Mesenchymal stem cell (in vitro differentiated cells and primary cell): ENCODE measurements around the gene SEMA6C.

Experiments
- DNase-seq: peaks from one replicate; pipeline ENCODE4 v3.0.0-alpha.2; 2013
- H2AFZ ChIP-seq: one replicate; pipeline ENCODE4 v1.6.1; 2013; ENCODE audit warnings: low read depth, mild to moderate bottlenecking, control low read depth, inconsistent platforms, low read length, moderate library complexity
- H2AK5ac ChIP-seq: 2 replicates; pipeline ENCODE4 v1.6.1; 2013; ENCODE audit warnings: low read length, moderate library complexity, mild to moderate bottlenecking, inconsistent platforms; ENCODE audit not compliant: severe bottlenecking
- H2BK120ac ChIP-seq: one replicate; pipeline ENCODE4 v1.6.1; 2013; ENCODE audit warnings: low read depth, mild to moderate bottlenecking, inconsistent platforms, low read length, moderate library complexity
- H2BK12ac ChIP-seq, 2 experiments: one replicate each; pipeline ENCODE4 v1.6.1; 2013; ENCODE audit warnings: inconsistent platforms in 2 of 2, low read length in 2 of 2, mild to moderate bottlenecking in 2 of 2, moderate library complexity in 2 of 2, control low read depth in 1 of 2
- H2BK15ac ChIP-seq: one replicate; pipeline ENCODE4 v1.6.1; 2013; ENCODE audit warnings: mild to moderate bottlenecking, low read depth, inconsistent platforms; ENCODE audit not compliant: poor library complexity, severe bottlenecking
- H2BK5ac ChIP-seq: 2 replicates; pipeline ENCODE4 v1.6.1; 2013; ENCODE audit warnings: low read depth, mild to moderate bottlenecking, low read length, control low read depth, inconsistent platforms; ENCODE audit not compliant: poor library complexity, severe bottlenecking
- H3K14ac ChIP-seq, 2 experiments: one replicate each; pipeline ENCODE4 v1.6.1; 2013; ENCODE audit warnings: inconsistent platforms in 2 of 2, low read length in 2 of 2, control low read depth in 1 of 2, mild to moderate bottlenecking in 1 of 2, moderate library complexity in 1 of 2
- H3K18ac ChIP-seq, 2 experiments: one replicate each; pipeline ENCODE4 v1.6.1; 2013; ENCODE audit warnings: inconsistent platforms in 2 of 2, low read length in 2 of 2, control low read depth in 1 of 2, low read depth in 1 of 2, mild to moderate bottlenecking in 1 of 2
- H3K23ac ChIP-seq, 2 experiments: one replicate each; pipeline ENCODE4 v1.6.1; 2013; ENCODE audit warnings: inconsistent platforms in 2 of 2, low read length in 2 of 2, mild to moderate bottlenecking in 2 of 2, moderate library complexity in 2 of 2, control low read depth in 1 of 2
- H3K27ac ChIP-seq: 2 replicates; pipeline ENCODE4 v1.5.1; 2013; ENCODE audit warnings: mild to moderate bottlenecking, moderate library complexity, low read length, control low read depth, inconsistent platforms; ENCODE audit not compliant: poor library complexity, severe bottlenecking
- H3K27me3 ChIP-seq, 2 experiments: 2 replicates each; pipeline versions ENCODE4 v1.6.1 to v1.7.0; 2013; ENCODE audit warnings: low read length in 2 of 2, mild to moderate bottlenecking in 2 of 2, moderate library complexity in 2 of 2, control low read depth in 1 of 2, inconsistent platforms in 1 of 2; ENCODE audit not compliant: control insufficient read depth in 1 of 2, insufficient read depth in 1 of 2
- H3K36me3 ChIP-seq, 2 experiments: 2 replicates each; pipeline versions ENCODE4 v1.6.1 to v1.7.0; 2013; ENCODE audit warnings: low read length in 2 of 2, control low read depth in 1 of 2, inconsistent platforms in 1 of 2, low read depth in 1 of 2, mild to moderate bottlenecking in 1 of 2; ENCODE audit not compliant: insufficient read depth in 2 of 2, control insufficient read depth in 1 of 2
- H3K4ac ChIP-seq, 2 experiments: one replicate each; pipeline ENCODE4 v1.6.1; 2013; ENCODE audit warnings: inconsistent platforms in 2 of 2, low read length in 2 of 2, mild to moderate bottlenecking in 2 of 2, moderate library complexity in 2 of 2, control low read depth in 1 of 2, low read depth in 1 of 2
- H3K4me1 ChIP-seq: 2 replicates; pipeline ENCODE4 v1.6.1; 2013; ENCODE audit warnings: low read depth, low read length, control low read depth; ENCODE audit not compliant: control insufficient read depth, insufficient read depth
- H3K4me2 ChIP-seq: 2 replicates; pipeline ENCODE4 v1.6.1; 2013; ENCODE audit warnings: low read length, mild to moderate bottlenecking, inconsistent platforms; ENCODE audit not compliant: poor library complexity, severe bottlenecking
- H3K4me3 ChIP-seq, 2 experiments: 2 replicates each; pipeline versions ENCODE4 v1.5.1 to v1.7.0; 2013; ENCODE audit warnings: low read length in 2 of 2, mild to moderate bottlenecking in 2 of 2, control low read depth in 1 of 2, low read depth in 1 of 2; ENCODE audit not compliant: insufficient read depth in 1 of 2
- H3K79me1 ChIP-seq: replicated peaks from 2 replicates; pipeline ENCODE4 v1.6.1; 2013; ENCODE audit warnings: mild to moderate bottlenecking, control low read depth, low read length, inconsistent platforms; ENCODE audit not compliant: poor library complexity, severe bottlenecking
- H3K9ac ChIP-seq: 2 replicates; pipeline ENCODE4 v1.7.0; 2013; ENCODE audit warnings: mild to moderate bottlenecking, low read length, moderate library complexity
- H3K9me3 ChIP-seq: 2 replicates; pipeline ENCODE4 v1.7.0; 2013; ENCODE audit warnings: mild to moderate bottlenecking, low read length; ENCODE audit not compliant: control insufficient read depth
- H4K8ac ChIP-seq: one replicate; pipeline ENCODE4 v1.6.1; 2013; ENCODE audit warnings: inconsistent platforms, mild to moderate bottlenecking, low read length, moderate library complexity
- H4K91ac ChIP-seq: one replicate; pipeline ENCODE4 v1.6.1; 2013; ENCODE audit warnings: mild to moderate bottlenecking, low read length, inconsistent platforms
- WGBS: methylation state at CpG from one replicate; pipeline ENCODE4 v1.1.7; 2013; ENCODE audit warnings: mixed read lengths; 5-methylcytosine and 5-hydroxymethylcytosine counted together

The SEMA6C gene

GRCh38 chr1:151144474-151145303 lies 1.7 kb downstream of the SEMA6C start:
- Histone ChIP-seq H3K4me2 (no peak overlapping the region), H2AFZ (no peak overlapping the region), H2BK5ac (no peak overlapping the region), H3K4ac (no peak overlapping the region), H3K14ac (no peak overlapping the region), H3K23ac (peak overlapping the region in 1 of 2 experiments; percentile 79), H3K27ac (no peak overlapping the region), H2AK5ac (no peak overlapping the region), H4K91ac (no peak overlapping the region), H2BK120ac (no peak overlapping the region), H3K4me3 (no peak overlapping the region), H3K36me3 (peaks cover 0 to 11% of the 10 kb centered on the region in 2 experiments), H3K9me3 (no peaks in the 10 kb centered on the region), H3K27me3 (peaks cover 8 to 21% of the 10 kb centered on the region in 2 experiments), H3K79me1 (peaks cover 3% of the 10 kb centered on the region), H4K8ac (no peak overlapping the region), H3K4me1 (peaks cover 22% of the 10 kb centered on the region), H3K18ac (no peak overlapping the region), H2BK12ac (no peak overlapping the region), H3K9ac (peak overlapping the region; percentile 71), H2BK15ac (no peak overlapping the region)
- DNase-seq, result no peak
- 80% methylated on average over 4 of the region's 7 CpGs for WGBS

GRCh38 chr1:151143986-151144385 lies 2.4 kb downstream of the SEMA6C start:
- Histone ChIP-seq H2BK5ac (no peak overlapping the region), H4K91ac (no peak overlapping the region), H3K14ac (no peak overlapping the region), H2BK15ac (no peak overlapping the region), H2AFZ (no peak overlapping the region), H3K4me1 (peaks cover 22% of the 10 kb centered on the region), H3K27ac (no peak overlapping the region), H3K4me2 (no peak overlapping the region), H2AK5ac (no peak overlapping the region), H3K9ac (no peak overlapping the region), H2BK12ac (no peak overlapping the region), H2BK120ac (no peak overlapping the region), H3K23ac (no peak overlapping the region), H3K27me3 (peaks cover 8 to 21% of the 10 kb centered on the region in 2 experiments), H3K4ac (no peak overlapping the region), H4K8ac (no peak overlapping the region), H3K9me3 (no peaks in the 10 kb centered on the region), H3K36me3 (peaks cover 0 to 14% of the 10 kb centered on the region in 2 experiments), H3K18ac (no peak overlapping the region), H3K4me3 (no peak overlapping the region), H3K79me1 (peaks cover 3% of the 10 kb centered on the region)
- no peak for DNase-seq
- WGBS, result 46% methylated on average over 4 of the region's 5 CpGs

GRCh38 chr1:151143057-151143435 lies 3.4 kb downstream of the SEMA6C start:
- Histone ChIP-seq H2AFZ (no peak overlapping the region), H2BK5ac (no peak overlapping the region), H2BK120ac (no peak overlapping the region), H3K4me3 (no peak overlapping the region), H3K27ac (no peak overlapping the region), H3K27me3 (peaks cover 8 to 21% of the 10 kb centered on the region in 2 experiments), H3K4ac (no peak overlapping the region), H2BK15ac (no peak overlapping the region), H3K4me2 (no peak overlapping the region), H3K79me1 (peaks cover 3% of the 10 kb centered on the region), H3K4me1 (peaks cover 22% of the 10 kb centered on the region), H4K8ac (no peak overlapping the region), H3K36me3 (peaks cover 0 to 19% of the 10 kb centered on the region in 2 experiments), H3K18ac (no peak overlapping the region), H2AK5ac (no peak overlapping the region), H3K14ac (no peak overlapping the region), H3K23ac (no peak overlapping the region), H4K91ac (no peak overlapping the region), H2BK12ac (no peak overlapping the region), H3K9ac (no peak overlapping the region), H3K9me3 (no peaks in the 10 kb centered on the region)
- WGBS, result 74% methylated on average over 7 of the region's 7 CpGs
- no peak for DNase-seq

GRCh38 chr1:151142411-151143056 lies 3.9 kb downstream of the SEMA6C start:
- peaks cover 3% of the 10 kb centered on the region for H3K79me1 ChIP-seq
- no peak overlapping the region for H3K9ac ChIP-seq
- no peak overlapping the region for H2AFZ ChIP-seq
- H2BK12ac ChIP-seq, result no peak overlapping the region
- WGBS, result 98% methylated on average over 3 of the region's 5 CpGs
- H2AK5ac ChIP-seq, result no peak overlapping the region
- H3K23ac ChIP-seq, result peak overlapping the region in 1 of 2 experiments; percentile 26
- no peak overlapping the region for H3K4me2 ChIP-seq
- peaks cover 8 to 21% of the 10 kb centered on the region in 2 experiments for H3K27me3 ChIP-seq
- H3K9me3 ChIP-seq, result no peaks in the 10 kb centered on the region
- H3K36me3 ChIP-seq, result peaks cover 0 to 24% of the 10 kb centered on the region in 2 experiments
- no peak for DNase-seq
- no peak overlapping the region for H3K27ac ChIP-seq
- no peak overlapping the region for H2BK15ac ChIP-seq
- no peak overlapping the region for H4K91ac ChIP-seq
- H3K14ac ChIP-seq, result no peak overlapping the region
- H3K18ac ChIP-seq, result no peak overlapping the region
- H3K4me3 ChIP-seq, result no peak overlapping the region
- H2BK120ac ChIP-seq, result no peak overlapping the region
- peak overlapping the region in 1 of 2 experiments; percentile 47 for H3K4ac ChIP-seq
- no peak overlapping the region for H4K8ac ChIP-seq
- H3K4me1 ChIP-seq, result peaks cover 22% of the 10 kb centered on the region
- H2BK5ac ChIP-seq, result no peak overlapping the region
